Endothelial cell of umbilical vein (primary cell): ENCODE data around the gene DCLK3.

ENCODE experiments used
- JUN ChIP-seq: IDR thresholded peaks from 2 replicates; pipeline ENCODE4 v1.6.1; 2011; ENCODE audit warnings: borderline replicate concordance, low read depth; ENCODE audit not compliant: insufficient read length, insufficient read depth
- POLR2AphosphoS5 ChIP-seq: IDR thresholded peaks from 2 replicates; pipeline ENCODE4 v1.6.1; 2012; ENCODE audit warnings: low read depth, mild to moderate bottlenecking, control low read depth, low read length, moderate library complexity; ENCODE audit not compliant: insufficient read depth
- TF ChIP-seq, protein P1 (sequence below), 2 donors: IDR thresholded peaks; 1 replicate in 1 of 2; 2 replicates in 1 of 2; pipeline ENCODE4 v1.5.1; 2011; ENCODE audit warnings: low read length in 2 of 2, mild to moderate bottlenecking in 2 of 2, moderate library complexity in 2 of 2, control low read depth in 1 of 2, inconsistent platforms in 1 of 2, low read depth in 1 of 2; ENCODE audit not compliant: insufficient read depth in 1 of 2; ENCODE audit errors: extremely low read depth in 1 of 2

DNA sequence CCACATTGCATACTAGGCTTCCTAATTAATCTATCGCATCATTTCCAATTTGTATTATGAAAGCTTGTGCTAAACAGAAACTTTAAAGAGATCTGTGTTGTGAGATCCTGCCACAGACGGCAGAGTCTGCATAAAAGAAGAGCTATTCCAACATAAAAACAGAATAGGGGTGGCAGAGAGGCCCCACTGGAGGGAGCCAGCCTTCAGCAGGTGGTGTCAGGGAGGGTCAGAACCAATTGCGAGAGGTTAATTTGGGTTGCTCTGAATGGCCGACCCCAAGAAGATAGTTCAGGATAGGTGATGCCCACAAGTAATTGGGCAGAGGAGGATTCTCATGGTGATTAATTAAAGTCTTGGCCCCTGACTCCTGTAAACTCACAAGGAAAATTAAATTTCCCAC, 74.8 kb downstream of the DCLK3 start:
- TF ChIP-seq, protein P1, sequence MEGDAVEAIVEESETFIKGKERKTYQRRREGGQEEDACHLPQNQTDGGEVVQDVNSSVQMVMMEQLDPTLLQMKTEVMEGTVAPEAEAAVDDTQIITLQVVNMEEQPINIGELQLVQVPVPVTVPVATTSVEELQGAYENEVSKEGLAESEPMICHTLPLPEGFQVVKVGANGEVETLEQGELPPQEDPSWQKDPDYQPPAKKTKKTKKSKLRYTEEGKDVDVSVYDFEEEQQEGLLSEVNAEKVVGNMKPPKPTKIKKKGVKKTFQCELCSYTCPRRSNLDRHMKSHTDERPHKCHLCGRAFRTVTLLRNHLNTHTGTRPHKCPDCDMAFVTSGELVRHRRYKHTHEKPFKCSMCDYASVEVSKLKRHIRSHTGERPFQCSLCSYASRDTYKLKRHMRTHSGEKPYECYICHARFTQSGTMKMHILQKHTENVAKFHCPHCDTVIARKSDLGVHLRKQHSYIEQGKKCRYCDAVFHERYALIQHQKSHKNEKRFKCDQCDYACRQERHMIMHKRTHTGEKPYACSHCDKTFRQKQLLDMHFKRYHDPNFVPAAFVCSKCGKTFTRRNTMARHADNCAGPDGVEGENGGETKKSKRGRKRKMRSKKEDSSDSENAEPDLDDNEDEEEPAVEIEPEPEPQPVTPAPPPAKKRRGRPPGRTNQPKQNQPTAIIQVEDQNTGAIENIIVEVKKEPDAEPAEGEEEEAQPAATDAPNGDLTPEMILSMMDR (IDR thresholded peaks at IDR 0.05; ENCODE audit: extremely low read depth in 1 of 2, insufficient read depth in 1 of 2, low read depth in 1 of 2, low read length in 2 of 2) = no peak
- no peak for TF ChIP-seq JUN
- TF ChIP-seq POLR2AphosphoS5 = no peak
